ENCODE measurements around the gene PRKAG2.
"Not testable (repeated sequence)": the region's sequence is repeated elsewhere in the genome, so short reads cannot be mapped to it uniquely, and the experiment has no call there.

PRKAG2 gene

DNA sequence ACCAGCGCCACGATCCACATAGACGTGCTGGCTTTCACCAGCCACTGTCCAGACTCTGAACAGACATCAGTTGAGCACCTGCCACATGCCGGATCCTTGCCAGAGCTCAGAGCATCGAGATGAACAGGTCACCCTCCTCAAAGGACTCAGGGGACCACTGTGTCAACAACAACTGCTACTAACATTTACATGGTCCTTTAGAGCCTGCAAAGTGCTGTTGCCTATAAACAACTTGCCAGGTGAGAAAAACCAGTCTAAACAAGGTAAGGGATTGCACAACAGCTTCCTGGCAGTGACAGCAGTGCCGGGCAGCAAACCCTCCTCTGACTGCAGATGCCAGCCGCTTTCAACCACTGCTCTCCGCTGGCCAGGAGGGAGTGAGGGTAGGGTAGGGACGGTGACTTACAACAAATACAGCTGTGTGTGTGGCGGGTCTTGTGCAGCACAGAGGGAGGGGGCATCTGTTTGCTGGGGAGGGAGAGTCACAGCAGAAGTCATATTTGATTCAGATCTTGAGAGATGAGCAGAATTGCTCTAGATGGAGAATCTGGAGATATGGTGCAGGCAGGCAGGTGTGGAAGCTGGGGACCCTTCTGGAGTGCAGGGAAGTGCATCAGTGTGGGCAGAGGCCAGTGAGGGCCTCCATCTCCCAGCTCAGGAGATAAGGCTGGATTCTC, 324.4 kb downstream of the PRKAG2 start:
- no peak for DNase-seq (ENCODE audit: low read depth)

DNA sequence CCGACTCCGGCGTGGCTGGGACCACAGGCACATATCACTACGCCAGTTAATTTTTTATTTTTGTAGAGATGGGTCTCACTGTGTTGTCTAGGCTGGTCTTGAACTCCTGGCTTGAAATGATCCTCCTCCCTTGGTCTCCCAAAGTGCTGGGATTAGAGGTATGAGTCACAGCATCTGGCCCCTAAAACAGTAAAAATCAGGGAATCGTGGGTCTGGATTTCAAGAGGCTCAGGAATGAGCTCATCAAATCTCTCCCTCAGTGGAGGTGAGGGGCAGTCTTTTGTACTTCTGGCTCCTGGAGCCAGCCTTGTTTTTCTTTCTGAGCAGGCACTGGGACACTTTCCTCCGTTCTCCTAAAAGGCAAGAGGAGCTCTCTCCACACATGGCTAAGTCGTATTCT, 325.1 kb downstream of the PRKAG2 start:
- DNase-seq (ENCODE audit: low read depth), result no peak

DNA sequence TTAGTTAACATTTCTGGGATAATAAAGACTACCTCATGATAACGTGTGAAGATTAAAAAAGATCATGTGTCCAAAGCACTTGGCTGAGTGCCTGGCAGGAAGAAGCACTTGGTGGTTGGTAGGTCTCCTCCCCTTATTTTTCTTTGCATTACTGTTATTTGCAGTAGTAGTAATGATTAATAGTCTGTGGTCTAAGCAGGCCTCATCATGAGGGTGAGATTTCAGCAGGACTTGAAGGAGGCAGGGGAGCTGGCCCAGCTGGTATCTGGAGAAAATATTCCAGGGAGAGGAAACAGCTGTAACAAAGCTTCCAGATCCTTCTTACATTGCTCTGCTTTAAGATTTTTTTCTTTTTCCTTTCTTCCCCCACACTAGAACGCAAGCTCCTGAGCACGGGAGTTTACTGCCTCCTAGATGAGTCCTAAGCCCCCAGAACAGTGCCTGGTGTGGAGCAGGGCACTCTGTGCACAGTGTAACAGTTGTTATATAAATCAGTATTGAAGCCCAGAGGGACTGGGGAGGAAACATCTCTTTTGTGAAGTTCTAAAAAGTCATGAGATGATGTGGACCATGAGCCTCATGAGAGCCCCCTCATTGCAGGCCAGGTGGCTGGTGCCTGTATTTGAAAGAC, 326.1 kb downstream of the PRKAG2 start:
- no peak for DNase-seq (ENCODE audit: low read depth)

DNA sequence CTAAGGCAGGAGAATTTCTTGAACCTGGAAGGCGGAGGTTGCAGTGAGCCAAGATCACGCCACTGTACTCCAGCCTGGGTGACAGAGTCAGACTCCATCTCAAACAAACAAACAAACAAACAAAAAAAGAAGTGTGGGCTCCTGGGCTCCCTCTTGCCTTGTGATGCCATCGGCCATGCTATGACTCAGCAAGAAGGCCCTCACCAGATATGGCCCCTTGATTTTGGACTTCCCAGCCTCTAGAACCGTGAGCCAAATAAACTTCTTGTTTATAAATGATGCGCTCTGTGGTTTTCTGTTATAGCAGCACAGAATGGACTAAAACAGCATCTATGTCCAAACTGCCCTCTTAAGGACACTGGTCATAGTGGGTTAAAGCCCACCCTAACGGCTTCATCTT, 327.3 kb downstream of the PRKAG2 start:
- no peak for DNase-seq (ENCODE audit: low read depth)

DNA sequence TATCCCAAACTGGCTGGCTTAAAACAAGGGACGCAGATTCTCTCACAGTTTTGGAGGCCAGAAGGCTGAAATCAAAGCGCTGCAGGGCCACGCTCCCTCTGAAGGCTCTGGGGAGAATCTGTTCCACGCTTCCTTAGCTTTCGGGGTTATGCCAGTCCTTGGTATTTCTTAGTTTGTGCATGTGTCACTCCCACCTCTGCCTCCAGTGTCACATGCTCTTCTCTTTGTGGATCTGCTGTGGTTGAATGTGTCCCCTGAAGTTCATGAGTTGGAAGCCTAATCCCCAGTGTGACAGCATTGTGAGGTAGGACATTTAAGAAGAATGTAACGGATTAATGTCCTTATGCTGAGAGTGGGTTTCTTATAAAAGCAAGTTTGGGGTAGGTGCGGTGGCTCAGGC, 327.8 kb downstream of the PRKAG2 start:
- DNase-seq (ENCODE audit: low read depth), result no peak

DNA sequence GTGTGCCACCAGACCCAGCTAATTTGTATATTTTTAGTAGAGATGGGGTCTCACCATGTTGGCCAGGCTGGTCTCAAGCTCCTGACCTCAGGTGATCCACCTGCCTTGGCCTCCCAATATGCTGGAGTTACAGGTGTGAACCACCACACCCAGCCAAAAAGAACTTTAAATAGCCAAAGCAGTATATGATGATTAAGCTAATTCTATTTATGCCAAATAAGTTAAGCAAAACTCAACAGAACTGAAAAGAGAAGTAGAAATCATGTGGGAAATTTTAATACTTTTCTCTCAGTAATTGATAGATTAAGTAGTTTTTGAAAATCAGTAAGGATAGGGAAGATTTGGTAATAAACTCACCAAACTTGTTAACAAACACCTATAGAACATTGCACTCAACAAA, 332.7 kb downstream of the PRKAG2 start:
- no peak for DNase-seq (ENCODE audit: low read depth)

DNA sequence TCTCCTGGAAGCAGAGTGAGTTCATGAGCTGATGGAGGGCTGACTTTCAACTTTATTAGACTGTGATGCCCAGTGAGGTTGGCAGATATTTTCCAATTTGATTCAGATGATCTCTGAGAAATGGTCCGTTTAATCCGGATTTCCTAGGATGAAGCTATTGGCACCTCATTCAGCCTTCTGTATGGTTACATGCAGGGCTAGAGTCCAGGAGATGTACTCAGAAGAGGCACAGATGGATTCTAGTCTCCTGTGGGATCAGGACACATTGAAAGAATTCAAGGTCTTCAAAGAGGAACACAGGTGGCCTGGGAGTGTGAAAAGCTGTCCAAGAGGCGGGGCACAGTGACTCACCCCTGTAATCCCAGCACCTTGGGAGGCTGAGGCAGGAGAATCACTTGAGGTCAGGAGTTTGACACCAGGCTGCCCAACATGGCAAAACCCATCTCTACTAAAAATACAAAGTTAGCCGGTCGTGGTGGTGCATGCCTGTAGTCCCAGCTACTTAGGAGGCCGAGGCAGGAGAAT, 334.2 kb downstream of the PRKAG2 start:
- DNase-seq (ENCODE audit: low read depth), result no peak

DNA sequence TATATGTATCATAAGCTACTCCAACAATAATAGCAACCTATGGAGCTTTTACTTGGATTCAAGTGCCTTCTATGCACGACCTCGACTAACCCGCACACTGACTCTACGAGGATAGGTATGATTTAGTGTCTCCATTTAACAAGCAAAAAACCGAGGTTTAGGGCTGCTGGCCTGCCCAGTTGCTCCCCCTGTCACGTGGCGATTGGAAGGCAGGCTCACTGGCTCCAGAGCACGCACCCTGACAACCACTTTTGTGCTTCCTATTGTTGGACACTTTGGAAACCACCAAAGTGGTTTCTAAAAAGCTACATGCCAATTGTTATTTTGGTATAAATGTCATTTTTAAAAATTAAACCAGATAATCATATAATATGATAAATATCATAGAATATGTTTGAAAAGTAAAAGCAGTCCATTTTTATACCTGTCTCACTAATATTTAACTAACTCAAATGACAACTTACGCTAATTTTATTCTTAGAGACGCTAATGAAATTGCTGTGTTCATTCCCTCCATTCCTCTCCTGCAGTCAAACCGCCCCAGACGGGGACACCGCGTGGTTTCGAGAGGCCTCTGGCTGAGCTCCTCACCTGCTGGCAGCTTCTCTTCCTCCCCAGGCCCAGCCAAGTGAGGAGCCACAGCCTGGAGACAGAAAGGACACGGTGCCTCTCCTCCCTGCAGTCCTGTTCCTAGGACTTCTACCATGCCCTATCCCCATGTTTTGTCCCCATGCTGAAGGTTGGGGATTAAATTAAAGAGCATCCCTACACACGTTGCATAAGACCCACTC, 335.0 kb downstream of the PRKAG2 start:
- DNase-seq (ENCODE audit: low read depth), result no peak

DNA sequence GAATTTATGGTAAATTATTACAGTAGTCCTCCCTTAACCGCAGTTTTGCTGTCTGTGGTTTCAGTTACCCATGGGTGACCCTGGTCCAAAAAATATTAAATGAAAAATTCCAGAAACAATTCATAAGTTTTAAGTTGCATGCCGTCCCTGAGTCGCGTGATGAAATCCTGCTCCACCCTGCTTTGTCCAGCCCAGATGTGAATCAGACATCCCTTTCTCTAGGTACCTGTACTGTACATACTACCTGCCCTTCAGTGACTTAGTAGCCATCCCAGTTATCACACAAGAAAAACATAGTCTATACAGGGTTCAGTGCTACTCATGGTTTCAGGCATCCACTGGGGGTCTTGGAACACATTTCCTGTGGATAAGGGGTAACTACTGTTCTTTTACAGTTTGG, 336.8 kb downstream of the PRKAG2 start:
- DNase-seq (ENCODE audit: low read depth), result no peak

DNA sequence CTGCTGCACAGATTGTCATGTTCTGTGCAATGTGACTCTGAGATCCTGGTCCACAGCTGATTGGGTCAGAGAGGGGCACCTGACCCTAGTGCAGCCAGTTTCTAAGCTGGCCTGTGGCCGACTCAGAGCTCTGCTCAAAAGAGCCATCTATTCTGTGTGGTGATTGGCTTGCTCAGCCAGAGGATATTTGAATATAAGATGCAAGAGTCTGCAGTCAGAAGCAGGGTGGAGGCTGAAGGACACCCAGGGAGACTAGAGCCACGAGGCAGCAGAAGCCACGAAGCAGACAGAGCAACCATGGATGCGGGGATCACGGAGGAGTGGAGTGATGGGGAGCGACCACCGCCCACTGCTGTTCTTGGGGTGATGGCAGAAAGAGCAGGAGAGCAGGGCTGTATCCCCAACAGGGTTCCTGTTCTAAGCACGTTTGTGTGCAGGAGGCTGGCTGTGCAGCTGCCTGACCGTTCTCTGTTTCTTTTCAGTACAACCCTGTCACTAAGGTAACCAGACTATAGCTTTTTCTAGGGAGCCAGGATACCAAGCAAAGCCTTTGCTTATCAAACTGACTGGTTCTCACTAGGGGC, 337.7 kb downstream of the PRKAG2 start:
- DNase-seq (ENCODE audit: low read depth), result no peak

DNA sequence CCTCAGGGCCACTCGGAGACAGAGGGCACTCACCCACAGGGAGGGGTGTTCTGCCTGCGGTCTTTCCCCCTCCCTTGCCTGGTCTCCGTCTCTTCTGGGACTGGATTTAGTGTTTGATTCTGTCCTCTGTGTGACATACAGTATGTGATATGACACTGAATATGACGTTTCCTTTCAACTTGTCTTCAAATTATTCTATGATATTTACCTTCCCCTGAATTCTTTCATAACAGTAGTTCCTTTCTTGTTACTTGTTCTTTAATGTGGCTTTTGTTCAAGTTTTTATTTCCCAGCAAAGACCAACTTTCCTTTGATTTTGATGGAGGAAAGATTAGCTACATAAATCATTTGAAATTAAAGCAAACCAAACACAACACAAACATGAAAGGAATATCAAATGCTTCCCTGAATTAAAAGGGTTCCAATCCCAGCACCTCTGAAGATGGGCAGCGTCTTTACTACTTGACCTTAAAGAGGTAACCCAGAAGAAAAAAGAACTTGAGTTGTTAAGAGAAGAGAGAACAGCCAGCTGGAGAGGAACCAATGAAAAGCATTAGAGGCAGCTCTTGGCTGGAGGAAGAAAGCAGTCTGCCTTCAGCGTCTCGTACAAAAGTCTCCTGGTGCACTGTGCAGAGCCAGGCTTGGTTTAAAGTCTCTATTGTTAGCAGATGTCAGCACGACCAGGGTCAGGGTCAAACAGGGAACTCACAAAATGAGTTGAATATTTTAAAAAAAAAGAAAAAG, 338.9 kb downstream of the PRKAG2 start:
- no peak for DNase-seq (ENCODE audit: low read depth)

DNA sequence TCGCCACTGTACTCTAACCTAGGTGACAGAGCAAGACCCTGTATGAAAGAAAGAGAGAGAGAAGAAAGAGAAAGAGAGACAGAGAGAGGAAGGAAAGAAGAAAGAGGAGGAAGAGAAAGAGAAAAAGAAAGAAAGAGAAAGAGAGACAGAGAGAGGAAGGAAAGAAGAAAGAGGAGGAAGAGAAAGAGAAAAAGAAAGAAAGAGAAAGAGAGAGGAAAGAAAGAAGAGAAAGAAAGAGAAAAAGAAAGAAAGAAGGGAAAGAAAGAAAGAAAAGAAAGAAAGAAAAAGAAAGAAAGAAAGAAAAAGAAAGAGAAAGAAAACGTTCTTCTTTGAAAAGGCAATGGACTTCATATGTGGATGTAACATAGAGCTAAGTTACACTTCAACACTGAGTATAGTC, 340.7 kb downstream of the PRKAG2 start:
- DNase-seq (ENCODE audit: low read depth), result not testable (repeated sequence)

DNA sequence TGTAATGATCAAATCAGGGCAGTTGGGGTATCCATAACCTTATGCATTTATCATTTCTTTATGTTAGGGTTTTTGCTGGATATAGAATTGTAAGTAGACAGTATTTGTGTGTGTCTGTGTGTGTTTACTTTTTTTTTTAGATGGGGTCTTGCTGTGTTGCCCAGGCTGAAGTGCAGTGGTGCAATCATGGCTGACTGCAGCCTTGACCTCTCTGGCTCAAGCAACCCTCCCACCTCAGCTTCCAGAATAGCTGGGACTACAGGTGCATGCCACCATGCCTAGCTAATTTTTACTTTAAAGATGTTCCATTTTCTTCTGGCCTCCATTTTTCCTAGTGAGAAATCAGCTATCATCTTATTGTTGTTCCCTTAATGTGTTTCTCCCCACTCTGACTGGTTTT, 347.1 kb downstream of the PRKAG2 start:
- DNase-seq (ENCODE audit: low read depth), result no peak

DNA sequence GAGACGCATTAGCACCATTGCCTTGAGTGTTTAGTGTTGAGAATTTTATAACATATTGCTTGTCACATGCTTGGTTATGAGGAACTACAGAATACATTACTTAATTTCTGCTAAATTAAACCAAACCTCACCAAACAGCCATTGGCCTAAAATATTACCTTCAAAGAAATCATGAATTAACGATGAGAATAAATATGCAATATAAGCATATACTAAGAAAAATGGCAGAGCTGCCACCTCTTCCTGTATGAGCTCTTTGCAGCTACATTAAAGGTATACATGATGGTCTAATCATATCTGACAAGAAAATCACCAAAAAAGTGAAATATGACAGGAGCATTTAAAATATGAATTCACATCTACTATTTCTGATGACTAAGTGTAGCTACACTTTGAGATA, 352.1 kb downstream of the PRKAG2 start:
- DNase-seq (ENCODE audit: low read depth), result no peak

DNA sequence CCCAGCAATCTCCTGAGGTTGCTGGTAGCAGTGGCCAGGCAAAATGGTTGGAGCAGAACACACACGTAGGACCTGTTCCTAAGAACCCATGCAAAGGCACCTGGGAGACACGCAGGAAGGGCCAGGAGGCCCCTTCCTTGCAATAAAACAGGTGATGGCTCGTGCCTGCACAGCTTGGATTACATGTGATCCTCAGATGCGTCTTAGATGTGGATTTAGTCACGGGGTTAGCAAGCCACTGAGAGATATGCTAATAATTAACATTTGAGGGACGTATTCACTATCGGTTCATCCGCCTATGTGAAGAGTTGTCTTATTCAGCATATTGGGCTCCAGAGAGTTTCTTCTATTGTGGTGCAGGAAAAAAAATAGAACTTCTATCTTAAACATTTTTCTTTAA, 352.6 kb downstream of the PRKAG2 start:
- no peak for DNase-seq (ENCODE audit: low read depth)

DNA sequence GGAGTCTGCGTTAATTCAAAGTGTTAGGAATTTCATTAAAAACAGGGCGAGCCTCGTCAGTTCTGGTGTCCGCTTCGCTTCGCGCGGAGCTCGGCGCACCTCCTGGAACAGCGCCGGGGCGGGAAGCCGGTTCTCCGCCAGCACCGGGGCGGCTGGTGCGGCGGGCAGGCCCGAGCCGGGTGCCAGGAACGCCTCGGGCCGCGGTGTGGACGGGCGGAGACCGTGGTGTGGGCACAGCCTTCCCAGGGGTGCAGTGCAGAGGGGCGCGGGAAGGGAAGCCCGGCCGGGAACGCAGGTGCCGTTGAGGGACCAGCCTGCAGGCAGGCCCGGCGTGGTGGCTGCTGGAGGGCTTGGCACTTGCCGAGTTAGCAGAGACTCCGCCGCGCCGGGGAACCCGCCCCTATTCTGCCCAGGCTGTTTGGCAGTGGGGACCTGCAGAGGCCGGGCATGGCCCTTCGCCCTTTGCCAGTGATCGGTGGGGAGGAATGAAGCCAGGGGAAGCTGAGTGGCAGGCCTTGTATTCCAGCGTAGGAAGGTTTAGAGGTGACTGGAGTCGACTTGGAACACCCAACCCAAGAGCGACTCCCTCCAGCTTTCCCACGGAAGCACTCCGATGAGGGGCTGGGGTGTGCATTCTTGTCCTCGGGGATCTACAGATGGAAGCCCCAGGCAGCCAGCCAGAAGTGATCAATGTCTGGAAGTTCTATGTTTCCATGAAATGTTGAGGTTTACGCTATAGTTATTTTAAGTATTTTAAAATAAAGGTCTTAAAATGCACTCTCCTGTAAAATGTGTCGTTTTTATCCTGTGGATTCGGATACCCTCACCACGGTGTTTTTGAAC, 356.3 kb downstream of the PRKAG2 start:
- no peak for DNase-seq (ENCODE audit: low read depth)

DNA sequence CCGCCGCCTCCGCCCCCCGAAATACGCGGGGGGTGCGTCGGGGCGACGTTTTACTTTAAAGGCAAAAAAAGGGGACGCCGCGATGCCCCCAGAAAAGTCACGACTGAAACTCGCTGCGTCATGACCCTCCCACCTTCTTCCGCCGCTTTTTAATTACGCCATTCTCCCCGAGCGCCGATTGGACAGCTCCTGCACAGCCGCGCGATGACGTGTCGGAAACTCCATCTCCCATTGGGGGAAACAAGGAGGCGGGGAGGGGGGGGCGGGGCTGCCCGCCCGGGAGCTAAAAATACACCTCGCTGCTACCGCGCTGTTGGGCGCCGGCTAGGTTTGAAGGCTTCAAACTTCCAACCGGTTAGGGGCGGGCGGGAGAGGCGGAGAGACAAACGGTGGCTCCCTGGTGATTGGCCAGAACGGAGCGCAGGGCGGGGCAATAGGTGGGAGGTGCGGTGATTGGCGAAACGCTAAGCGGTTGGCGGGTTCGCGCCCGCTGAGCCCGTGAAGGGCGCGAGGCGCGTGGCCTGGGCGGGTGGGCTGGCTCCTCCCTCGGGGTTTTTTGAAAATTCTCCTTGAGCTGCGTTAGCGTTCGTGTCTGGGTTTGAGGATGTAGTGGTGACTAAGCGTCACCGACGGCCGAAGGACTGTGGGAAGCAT, 357.0 kb downstream of the PRKAG2 start, which contains the start of gene RHEB:
Gene RHEB, minus strand, starts transcription at position 131 of the 654 bp plus-strand sequence. CDS start 384 bp downstream, outside the sequence.
- peak; percentile 95 for DNase-seq (ENCODE audit: low read depth)

DNA sequence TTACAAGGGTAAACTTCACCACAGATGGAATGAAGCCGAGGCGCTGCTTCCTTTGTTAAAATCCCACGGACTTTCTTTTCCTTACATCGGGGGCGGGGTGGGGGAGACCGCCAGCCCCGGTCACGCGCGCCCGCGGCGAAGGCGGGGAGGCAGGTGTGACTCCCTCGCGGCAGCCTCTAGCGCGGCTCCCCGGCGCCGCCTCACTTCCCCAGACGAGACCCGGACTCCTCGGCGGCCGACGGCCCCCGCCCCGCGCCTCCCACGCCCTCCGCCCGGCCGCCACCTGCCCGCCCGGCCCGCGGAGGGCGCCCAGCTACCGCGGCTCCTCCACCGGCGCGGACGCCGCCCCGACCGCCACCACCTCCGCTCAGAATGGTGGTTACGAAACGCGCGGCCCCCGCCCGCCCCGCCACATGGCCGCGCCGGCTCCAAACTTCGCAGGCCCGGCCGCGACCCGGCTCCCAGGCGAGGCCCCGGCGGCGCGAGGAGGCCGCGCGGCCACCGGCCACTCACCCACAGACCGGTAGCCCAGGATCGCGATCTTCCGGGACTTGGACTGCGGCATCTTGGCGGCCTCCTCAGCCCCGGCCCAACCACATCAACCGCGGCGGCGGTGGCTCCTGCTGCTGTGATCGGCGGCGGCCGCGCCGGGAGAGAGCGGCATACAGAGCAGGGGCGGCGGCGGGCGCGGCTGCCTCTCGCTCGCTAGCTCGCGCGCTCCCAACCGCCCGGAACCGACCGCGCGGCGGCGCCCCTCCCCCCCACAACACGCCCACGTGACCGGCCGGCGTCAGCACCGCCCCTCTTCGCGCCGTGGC, 357.8 kb downstream of the PRKAG2 start:
- peak; percentile 53 for DNase-seq (ENCODE audit: low read depth)

Measured in T-helper 22 cell (primary cell).